Gastroesophageal sphincter (tissue), 3 donors: Measurements from ENCODE around the gene PAK1.
"Not testable (repeated sequence)": the region's sequence is repeated elsewhere in the genome, so short reads cannot be mapped to it uniquely, and the experiment has no call there.

Experiments used
- CTCF ChIP-seq, 4 experiments: fragments of 200-600 bp in 2 of 4; fragments of 450-650 bp in 2 of 4; sonication (generic) in 1 of 4; IDR thresholded peaks; one replicate each; pipeline ENCODE4 v1.5.1; 2017 to 2019; ENCODE audit warnings: antibody characterized with exemption in 4 of 4, mild to moderate bottlenecking in 2 of 4, moderate library complexity in 2 of 4
- EP300 ChIP-seq: sonication (generic); formaldehyde crosslinking; IDR thresholded peaks from one replicate; pipeline ENCODE4 v1.6.1; 2017; ENCODE audit warnings: antibody characterized with exemption, mild to moderate bottlenecking
- POLR2A ChIP-seq, 2 donors: fragments of 450-650 bp; IDR thresholded peaks; one replicate each; pipeline ENCODE4 v1.6.1; 2017; ENCODE audit warnings: antibody characterized with exemption in 2 of 2, mild to moderate bottlenecking in 2 of 2, moderate library complexity in 1 of 2
- POLR2AphosphoS5 ChIP-seq: sonication (generic); formaldehyde crosslinking; IDR thresholded peaks from one replicate; pipeline ENCODE4 v1.6.1; 2017; ENCODE audit warnings: antibody characterized with exemption

GRCh38 chr11:77300028-77300427, 173.9 kb downstream of the PAK1 start:
- TF ChIP-seq POLR2AphosphoS5; CTCF (IDR thresholded peaks at IDR 0.05); POLR2A (IDR thresholded peaks at IDR 0.05); EP300: not testable (repeated sequence)
